ENCODE data around the gene ZNF516.

The ZNF516 gene

GRCh38 chr18:76317136-76317535, 177.9 kb downstream of the ZNF516 start:
- no peak for DNase-seq

GRCh38 chr18:76315722-76316230, 179.3 kb downstream of the ZNF516 start:
- no peak for DNase-seq

- no peak for DNase-seq
Observed at GRCh38 chr18:76314496-76314895, 180.5 kb downstream of the ZNF516 start.

GRCh38 chr18:76314015-76314414, 181.0 kb downstream of the ZNF516 start:
- DNase-seq: no peak

All from activated CD4-positive, alpha-beta T cell treated with anti-CD3 and anti-CD28 coated beads for 48 hours (primary cell).